NB4 (cell line): ENCODE results near the gene CD8B2.
A peak's percentile ranks its signal among the peaks of the same experiment; 100 is the strongest.

Experiments used
- DNase-seq: peaks from one replicate; pipeline ENCODE4 v3.0.0; 2010; ENCODE audit warnings: low read depth
- H3K4me3 ChIP-seq: one replicate; pipeline ENCODE4 v1.5.1; 2011; ENCODE audit warnings: mild to moderate bottlenecking, low read depth, low read length, moderate library complexity
- MAX ChIP-seq: IDR thresholded peaks from 2 replicates; pipeline ENCODE4 v1.6.1; 2011; ENCODE audit warnings: low read depth, low read length
- MYC ChIP-seq: IDR thresholded peaks from 2 replicates; pipeline ENCODE4 v1.6.1; 2011; ENCODE audit warnings: low read depth, low read length
- POLR2A ChIP-seq: IDR thresholded peaks from 2 replicates; pipeline ENCODE4 v1.6.1; 2011; ENCODE audit warnings: mild to moderate bottlenecking; ENCODE audit not compliant: insufficient read length; ENCODE audit errors: extremely low read depth
- TF ChIP-seq, protein P1 (sequence below): IDR thresholded peaks from one replicate; pipeline ENCODE4 v1.5.1; 2012; ENCODE audit warnings: low read depth, low read length

Gene CD8B2

GRCh38 chr2:106519767-106520166, 32.6 kb downstream of the CD8B2 start:
- DNase-seq = no peak
- no peak for TF ChIP-seq MAX

GRCh38 chr2:106521016-106521415, 33.9 kb downstream of the CD8B2 start:
- no peak overlapping the region for H3K4me3 ChIP-seq
- DNase-seq = no peak
- TF ChIP-seq POLR2A (no peak), MAX (no peak), MYC (no peak)
- TF ChIP-seq, protein P1, sequence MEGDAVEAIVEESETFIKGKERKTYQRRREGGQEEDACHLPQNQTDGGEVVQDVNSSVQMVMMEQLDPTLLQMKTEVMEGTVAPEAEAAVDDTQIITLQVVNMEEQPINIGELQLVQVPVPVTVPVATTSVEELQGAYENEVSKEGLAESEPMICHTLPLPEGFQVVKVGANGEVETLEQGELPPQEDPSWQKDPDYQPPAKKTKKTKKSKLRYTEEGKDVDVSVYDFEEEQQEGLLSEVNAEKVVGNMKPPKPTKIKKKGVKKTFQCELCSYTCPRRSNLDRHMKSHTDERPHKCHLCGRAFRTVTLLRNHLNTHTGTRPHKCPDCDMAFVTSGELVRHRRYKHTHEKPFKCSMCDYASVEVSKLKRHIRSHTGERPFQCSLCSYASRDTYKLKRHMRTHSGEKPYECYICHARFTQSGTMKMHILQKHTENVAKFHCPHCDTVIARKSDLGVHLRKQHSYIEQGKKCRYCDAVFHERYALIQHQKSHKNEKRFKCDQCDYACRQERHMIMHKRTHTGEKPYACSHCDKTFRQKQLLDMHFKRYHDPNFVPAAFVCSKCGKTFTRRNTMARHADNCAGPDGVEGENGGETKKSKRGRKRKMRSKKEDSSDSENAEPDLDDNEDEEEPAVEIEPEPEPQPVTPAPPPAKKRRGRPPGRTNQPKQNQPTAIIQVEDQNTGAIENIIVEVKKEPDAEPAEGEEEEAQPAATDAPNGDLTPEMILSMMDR = no peak

More at GRCh38 chr2:106519767-106520166, 32.6 kb downstream of the CD8B2 start:
- H3K4me3 ChIP-seq = no peak overlapping the region

GRCh38 chr2:106523976-106524665, 37.0 kb downstream of the CD8B2 start:
- TF ChIP-seq, protein P1 = no peak
- TF ChIP-seq MYC (no peak), MAX (no peak), POLR2A (no peak)
- DNase-seq = peak; percentile 86
- H3K4me3 ChIP-seq = no peak overlapping the region

- TF ChIP-seq MAX (no peak), POLR2A (no peak), MYC (no peak)
- TF ChIP-seq, protein P1 = no peak
- no peak for DNase-seq
- no peak overlapping the region for H3K4me3 ChIP-seq
These were observed 43.7 kb downstream of the CD8B2 start for GRCh38 chr2:106530866-106531265.

DNA sequence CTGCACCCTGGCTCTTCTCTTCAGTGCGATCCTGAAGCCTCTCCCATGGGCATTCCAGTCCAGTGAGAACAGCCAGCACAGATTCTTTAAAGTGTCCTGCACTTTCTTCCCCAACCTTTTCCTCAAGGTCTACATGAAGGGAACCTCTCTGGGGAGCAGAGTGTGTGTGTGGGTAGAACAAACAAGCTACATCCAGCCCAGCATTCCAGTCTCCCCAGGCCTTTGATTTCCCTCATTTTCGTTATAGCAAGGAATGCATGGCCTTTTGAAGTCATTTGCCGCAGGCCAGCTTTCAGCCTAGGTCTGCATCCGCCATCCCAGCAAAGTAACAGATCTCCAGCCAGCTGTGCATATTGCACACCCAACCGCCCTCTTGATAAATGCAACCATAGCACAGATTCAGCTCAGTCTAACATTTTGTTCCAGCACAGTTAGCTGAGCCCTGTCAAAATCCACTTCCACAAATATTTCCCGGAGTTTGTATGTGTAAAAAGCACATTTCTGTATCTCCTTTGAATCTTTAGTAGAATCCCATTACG, 44.6 kb downstream of the CD8B2 start:
- H3K4me3 ChIP-seq = no peak overlapping the region
- DNase-seq = no peak
- TF ChIP-seq MYC (no peak), MAX (no peak), POLR2A (no peak)
- TF ChIP-seq, protein P1 = no peak

GRCh38 chr2:106532236-106532635, 45.1 kb downstream of the CD8B2 start:
- no peak overlapping the region for H3K4me3 ChIP-seq
- no peak for DNase-seq
- TF ChIP-seq POLR2A (no peak), MAX (no peak), MYC (no peak)
- TF ChIP-seq, protein P1 = no peak
